A549 (cell line): Measurements from ENCODE around the gene LRRC1.

Source experiments
- CTCF ChIP-seq: fragments of >200 bp; sonication (Bioruptor Twin); formaldehyde crosslinking; IDR thresholded peaks from 3 replicates; pipeline ENCODE4 v1.5.1; 2016
- POLR2AphosphoS2 ChIP-seq: conservative IDR thresholded peaks from 2 replicates; pipeline ENCODE4 v1.6.1; 2012; ENCODE audit warnings: low read length, improper control_type of control experiment, inconsistent platforms
- RFX5 ChIP-seq: fragments of 450-650 bp; IDR thresholded peaks from 2 replicates; pipeline ENCODE4 v1.7.1; 2014; ENCODE audit warnings: antibody characterized with exemption, mild to moderate bottlenecking, moderate library complexity

GRCh38 chr6:53803081-53803860 lies 8.5 kb downstream of the LRRC1 start:
- TF ChIP-seq POLR2AphosphoS2: no peak
- no peak for TF ChIP-seq CTCF
- no peak for TF ChIP-seq RFX5
